HG03139 (cell line): Measurements from ENCODE around the gene CYTH1.
"Not testable (repeated sequence)": the region's sequence is repeated elsewhere in the genome, so short reads cannot be mapped to it uniquely, and the experiment has no call there.

ENCODE experiments used
- ATAC-seq: cut with Tn5 transposase; IDR thresholded peaks from one replicate; pipeline ENCODE4 v1.9.1; 2021; ENCODE audit not compliant: unreplicated experiment

Gene CYTH1

GRCh38 chr17:78763561-78763960 lies 18.5 kb downstream of the CYTH1 start:
- ATAC-seq, result no peak

DNA sequence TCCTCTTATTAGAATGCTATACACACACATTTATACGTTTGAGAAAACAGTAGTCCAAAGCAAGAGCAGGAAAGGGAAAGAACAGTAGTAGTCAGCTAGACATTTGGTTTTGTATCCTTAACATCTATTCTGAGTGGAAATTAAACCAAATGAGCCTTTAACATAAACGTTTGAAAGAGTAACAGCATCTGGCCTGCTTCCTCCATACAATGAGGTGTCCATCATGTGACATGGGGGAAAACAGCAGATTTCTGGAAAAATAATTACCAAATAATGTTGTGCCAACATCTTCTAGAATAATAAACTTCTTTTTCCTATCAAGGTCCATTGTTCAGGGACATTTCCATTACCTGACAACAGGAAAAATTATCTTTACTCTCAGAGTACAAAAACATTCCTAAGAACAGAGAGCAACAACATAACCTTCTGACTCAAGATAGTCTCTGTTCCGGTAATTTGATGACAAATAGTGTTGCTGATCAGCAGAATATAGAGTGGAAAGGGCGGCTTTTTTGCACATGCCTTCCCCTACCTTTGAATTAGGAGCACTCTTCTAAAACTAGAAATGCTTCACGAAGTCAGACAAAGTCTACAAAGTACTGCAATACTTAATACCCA lies 20.2 kb downstream of the CYTH1 start:
- no peak for ATAC-seq

- no peak for ATAC-seq
Measured at GRCh38 chr17:78759969-78760352, 22.1 kb downstream of the CYTH1 start.

GRCh38 chr17:78759203-78759968 lies 22.7 kb downstream of the CYTH1 start:
- peak; percentile 60 for ATAC-seq

- ATAC-seq, result no peak
Measured at GRCh38 chr17:78753316-78754250, 28.5 kb downstream of the CYTH1 start.

DNA sequence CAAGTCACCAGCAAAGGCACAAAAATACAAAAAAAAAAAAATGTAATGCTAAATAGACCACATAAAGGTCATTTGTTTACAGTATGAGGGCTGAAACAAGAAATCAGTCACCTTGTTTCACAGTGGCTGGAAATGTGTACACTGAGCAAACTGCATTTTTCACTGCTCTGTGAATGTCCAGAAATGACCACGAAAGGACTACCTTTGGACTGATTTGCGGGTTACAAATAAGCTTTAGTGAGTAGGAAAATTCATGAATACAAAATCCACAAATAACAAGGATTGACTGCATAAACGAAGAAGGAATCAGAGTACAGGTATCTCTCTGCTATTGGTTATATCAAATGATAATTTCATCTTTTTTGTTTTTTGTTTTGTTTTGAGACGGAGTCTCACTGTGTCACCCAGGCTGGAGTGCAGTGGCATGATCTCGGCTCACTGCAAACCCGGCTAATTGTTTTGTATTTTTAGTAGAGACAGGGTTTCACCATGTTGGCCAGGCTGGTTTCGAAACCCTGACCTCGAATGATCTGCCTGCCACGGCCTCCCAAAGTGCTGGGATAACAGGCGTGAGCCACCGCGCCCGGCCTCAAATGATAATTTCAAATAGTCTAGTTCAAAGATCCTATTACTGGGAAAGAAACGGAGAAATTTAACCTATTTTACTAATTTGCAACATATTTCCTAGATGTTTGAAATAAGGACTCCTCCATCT lies 30.5 kb downstream of the CYTH1 start:
- no peak for ATAC-seq

- ATAC-seq, result not testable (repeated sequence)
Measured at GRCh38 chr17:78751000-78751399, 31.1 kb downstream of the CYTH1 start.

GRCh38 chr17:78748730-78749317 lies 33.2 kb downstream of the CYTH1 start:
- no peak for ATAC-seq

GRCh38 chr17:78748048-78748729 lies 33.9 kb downstream of the CYTH1 start:
- ATAC-seq, result peak; percentile 64

- ATAC-seq, result no peak
Measured at GRCh38 chr17:78747488-78747887, 34.6 kb downstream of the CYTH1 start.

DNA sequence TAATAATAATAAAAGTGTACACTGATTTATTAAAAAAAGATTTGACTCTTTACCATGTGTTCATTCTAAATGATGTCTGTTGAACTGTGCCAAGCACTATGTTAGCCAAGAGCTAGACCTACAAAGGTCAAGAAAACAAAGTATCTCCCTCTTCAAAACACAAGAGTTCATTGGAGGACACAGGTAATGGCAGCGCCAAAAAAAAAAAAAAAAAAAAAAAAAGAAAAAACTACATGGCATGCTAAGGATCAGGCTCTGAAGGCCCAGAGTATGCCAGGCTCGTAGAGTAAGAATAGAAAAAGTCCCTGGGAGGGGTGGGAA lies 35.2 kb downstream of the CYTH1 start:
- no peak for ATAC-seq

DNA sequence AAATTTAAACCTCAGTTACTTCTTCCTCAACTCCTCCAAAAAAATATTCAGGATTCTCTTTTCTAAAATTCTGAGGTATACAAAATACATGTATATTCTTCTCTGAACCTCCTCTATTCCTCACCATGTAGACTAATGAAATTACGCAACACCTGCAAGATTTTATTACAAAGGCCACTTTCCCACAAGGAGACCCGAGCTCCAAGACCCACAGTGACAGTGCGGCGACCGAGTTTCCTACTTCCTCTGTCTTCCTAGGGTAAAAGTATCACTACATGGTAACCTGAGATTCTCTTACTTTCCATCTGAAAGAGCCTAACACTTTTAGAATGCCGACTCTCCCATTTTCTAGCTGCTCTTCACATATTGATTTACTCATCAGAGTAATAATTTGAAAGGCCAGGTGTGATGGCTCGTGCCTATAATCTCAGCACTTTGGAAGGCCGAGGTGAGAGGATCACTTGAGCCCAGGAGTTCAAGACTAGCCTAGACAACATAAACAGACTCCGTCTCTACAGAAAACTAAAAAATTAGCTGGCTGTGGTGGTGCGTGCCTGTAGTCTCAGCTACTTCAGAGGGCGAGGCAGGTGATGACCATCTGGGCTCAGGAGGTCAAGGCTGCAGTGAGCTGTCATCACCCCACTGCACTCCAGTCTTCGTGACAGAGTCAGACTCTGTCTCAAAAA lies 35.7 kb downstream of the CYTH1 start:
- ATAC-seq, result no peak

GRCh38 chr17:78745407-78746088 lies 36.5 kb downstream of the CYTH1 start:
- ATAC-seq, result no peak

DNA sequence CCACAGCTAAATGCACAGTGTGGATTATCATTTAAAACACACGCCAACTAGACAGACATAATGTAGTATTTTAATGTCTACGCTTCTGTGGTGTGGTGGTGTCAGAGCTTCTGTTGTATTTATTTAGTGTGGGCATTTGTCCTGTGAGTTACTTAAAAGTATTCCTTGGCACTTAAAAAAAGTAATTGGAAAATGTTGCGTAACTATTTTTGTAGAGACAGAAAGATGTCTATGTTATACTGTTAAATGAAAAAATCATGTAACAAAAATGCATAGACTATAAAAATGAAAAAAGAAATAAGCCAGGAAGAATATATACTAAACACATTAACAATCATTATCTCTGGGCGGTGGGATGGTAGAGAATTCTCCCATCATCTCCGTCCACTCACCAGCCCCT lies 39.2 kb downstream of the CYTH1 start:
- ATAC-seq, result no peak

DNA sequence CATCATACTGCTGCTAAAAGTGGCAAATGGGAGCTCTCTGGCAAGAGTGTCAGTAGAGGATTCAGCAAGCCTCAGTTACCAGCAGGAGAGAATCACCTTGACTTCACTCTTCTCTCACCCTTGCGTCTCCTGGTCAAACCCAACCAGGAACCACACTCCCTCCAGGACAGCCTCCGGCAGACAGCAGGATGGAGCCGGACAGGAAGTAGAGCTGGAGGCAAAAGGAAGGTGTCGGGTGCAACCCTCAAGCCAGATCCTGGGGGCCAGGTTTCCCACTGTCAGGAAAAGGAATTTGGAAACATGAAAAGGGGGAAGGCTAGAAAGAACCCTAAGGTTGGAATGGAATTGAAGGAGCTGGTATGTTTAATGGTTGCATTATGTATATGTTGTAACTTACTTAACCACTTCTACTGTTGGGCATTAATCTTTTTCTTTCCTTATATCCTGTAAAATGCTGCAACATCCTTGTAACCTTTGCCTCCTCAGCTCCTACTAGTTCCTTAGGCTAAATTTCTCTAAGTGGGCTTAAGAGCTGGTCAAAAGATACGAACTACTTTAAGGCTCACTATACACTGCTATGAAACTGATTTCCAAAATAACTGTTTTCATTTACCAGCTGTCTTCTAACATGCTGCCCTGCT lies 40.3 kb downstream of the CYTH1 start:
- no peak for ATAC-seq

GRCh38 chr17:78739331-78739931 lies 42.6 kb downstream of the CYTH1 start:
- no peak for ATAC-seq

DNA sequence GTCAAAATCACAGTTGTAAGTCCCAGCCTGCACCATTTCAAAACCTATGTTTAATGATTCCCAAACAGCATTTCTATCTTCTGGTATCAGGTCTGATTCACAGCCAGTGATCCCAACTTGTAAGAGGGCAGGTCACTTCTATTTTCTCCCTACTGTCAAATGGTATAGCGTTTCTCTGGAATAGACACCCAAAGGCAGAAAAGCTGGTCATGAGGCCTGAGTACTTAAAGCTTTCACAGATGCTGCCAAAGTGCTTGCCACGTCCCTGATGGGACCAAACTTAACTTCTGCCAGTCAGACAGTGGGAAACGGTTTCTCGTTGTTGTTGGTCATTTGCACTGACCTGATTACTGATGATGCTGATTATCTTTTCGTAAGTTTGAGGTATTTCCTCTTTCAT lies 43.4 kb downstream of the CYTH1 start:
- no peak for ATAC-seq

- no peak for ATAC-seq
Measured at GRCh38 chr17:78738278-78738677, 43.8 kb downstream of the CYTH1 start.
